ENCODE results near the gene WDR26. TPM values are rescaled to one million over a fixed set of nuclear protein-coding genes. Genes with fewer than 3 reads are reported as not detected.

The WDR26 gene
- total and polyA plus RNA-seq, 4 donors: 30.0 to 180 (median 59.3) TPM

DNA sequence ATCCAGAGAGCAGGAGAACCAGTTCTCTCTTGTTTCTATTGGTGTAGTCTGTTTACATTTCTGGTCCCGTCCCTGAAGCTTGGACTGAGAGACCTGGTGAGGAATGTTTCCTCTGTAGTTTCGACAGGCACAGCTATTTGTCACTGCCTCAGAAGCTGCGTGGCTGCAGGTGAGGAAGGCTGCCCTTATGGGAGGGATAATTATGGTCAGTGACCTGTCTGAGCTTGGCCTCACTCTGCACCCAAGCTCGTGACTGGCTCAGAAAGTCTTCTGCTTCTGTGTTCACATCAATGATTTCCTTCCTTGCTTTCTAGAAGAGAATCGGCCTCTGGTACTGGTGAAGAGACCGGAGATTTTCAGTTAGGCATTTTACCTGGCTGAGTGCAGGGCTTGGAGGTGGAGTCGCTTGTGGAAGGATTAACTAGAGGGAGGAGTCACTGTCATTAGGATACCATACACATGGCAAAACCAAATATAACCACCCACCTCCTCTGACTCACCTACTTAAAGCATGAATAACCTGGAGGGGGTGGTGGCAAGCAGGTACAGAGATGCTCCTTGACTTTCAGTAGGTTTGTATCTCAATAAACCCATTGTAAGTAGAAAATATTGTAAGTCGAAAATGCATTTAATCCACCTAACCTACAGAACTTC lies 19.9 kb upstream of the WDR26 start:
- Histone ChIP-seq H3K27me3 (ENCODE audit: control insufficient read depth in 3 of 3, insufficient read depth in 3 of 3, low read length in 2 of 3) (no peaks in the 10 kb centered on the region), H3K36me3 (ENCODE audit: control insufficient read depth in 4 of 4, insufficient read depth in 4 of 4, low read length in 4 of 4) (no peaks in the 10 kb centered on the region), H3K9me3 (ENCODE audit: control insufficient read depth in 4 of 4, insufficient read depth in 3 of 4, low read length in 3 of 4) (no peaks in the 10 kb centered on the region), H3K9ac (ENCODE audit: insufficient read depth in 1 of 2, low read length in 2 of 2) (no peak overlapping the region), H3K27ac (ENCODE audit: low read depth in 1 of 2, low read length in 1 of 2) (peak overlapping the region in 1 of 2 donors; percentile 72), H3K4me1 (ENCODE audit: control insufficient read depth in 5 of 5, insufficient read depth in 5 of 5, low read length in 5 of 5) (peaks cover 0 to 16% (median 3%) of the 10 kb centered on the region in 5 donors), H3K4me3 (no peak overlapping the region)
- TF ChIP-seq, protein P1, sequence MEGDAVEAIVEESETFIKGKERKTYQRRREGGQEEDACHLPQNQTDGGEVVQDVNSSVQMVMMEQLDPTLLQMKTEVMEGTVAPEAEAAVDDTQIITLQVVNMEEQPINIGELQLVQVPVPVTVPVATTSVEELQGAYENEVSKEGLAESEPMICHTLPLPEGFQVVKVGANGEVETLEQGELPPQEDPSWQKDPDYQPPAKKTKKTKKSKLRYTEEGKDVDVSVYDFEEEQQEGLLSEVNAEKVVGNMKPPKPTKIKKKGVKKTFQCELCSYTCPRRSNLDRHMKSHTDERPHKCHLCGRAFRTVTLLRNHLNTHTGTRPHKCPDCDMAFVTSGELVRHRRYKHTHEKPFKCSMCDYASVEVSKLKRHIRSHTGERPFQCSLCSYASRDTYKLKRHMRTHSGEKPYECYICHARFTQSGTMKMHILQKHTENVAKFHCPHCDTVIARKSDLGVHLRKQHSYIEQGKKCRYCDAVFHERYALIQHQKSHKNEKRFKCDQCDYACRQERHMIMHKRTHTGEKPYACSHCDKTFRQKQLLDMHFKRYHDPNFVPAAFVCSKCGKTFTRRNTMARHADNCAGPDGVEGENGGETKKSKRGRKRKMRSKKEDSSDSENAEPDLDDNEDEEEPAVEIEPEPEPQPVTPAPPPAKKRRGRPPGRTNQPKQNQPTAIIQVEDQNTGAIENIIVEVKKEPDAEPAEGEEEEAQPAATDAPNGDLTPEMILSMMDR (IDR thresholded peaks at IDR 0.05; ENCODE audit: control extremely low read depth, extremely low read depth): no peak
- ATAC-seq (ENCODE audit: insufficient read depth, low FRiP score) (peak; percentile 53), DNase-seq (peak in 2 of 3 donors; percentile 36 to 56)
- WGBS, 2 donors: 69 to 81% methylated on average over 8 of the region's 8 CpGs

DNA sequence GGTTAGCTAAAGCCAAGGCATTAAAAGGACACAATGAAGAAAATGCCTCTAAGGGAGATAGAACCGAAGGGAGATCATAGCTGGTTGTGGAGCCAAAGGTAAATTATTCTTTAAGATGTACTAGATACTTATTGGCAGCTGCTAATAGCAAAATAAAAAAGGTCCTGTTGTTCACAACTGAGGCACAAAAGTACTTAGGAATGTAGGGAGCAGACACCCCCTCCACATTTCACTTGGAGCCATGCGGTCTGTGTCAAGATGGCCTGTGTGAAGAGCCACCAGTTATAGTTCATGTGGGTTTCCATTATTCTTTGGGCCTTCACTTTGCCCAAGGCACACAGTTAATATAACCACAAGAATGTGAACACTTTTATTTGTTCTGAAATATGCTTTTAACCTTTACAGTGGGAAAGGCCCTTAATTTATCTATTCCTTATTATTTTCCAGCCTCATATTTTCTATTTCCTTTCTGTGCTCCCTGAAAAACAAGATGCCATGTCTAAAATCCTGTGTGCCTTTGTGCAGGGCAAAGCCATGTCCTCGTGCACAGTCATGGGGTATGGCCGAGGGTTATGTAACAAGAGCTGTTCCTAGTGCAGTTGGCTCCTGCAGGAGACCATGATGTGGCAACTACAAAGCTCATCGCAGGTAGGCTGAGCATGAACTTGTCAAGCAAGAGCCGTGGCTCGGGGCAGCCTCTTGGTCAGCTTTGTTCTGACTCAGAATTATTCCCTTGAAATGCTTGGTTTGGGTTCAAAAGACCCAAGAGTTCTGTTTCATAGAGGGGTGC lies 16.2 kb upstream of the WDR26 start:
- DNase-seq (no peak), ATAC-seq (ENCODE audit: insufficient read depth, low FRiP score) (no peak)
- Histone ChIP-seq H3K4me3 (no peak overlapping the region), H3K27ac (ENCODE audit: low read depth in 1 of 2, low read length in 1 of 2) (no peak overlapping the region), H3K4me1 (ENCODE audit: control insufficient read depth in 5 of 5, insufficient read depth in 5 of 5, low read length in 5 of 5) (peaks cover 0 to 5% (median 0%) of the 10 kb centered on the region in 5 donors), H3K9me3 (ENCODE audit: control insufficient read depth in 4 of 4, insufficient read depth in 3 of 4, low read length in 3 of 4) (no peaks in the 10 kb centered on the region), H3K36me3 (ENCODE audit: control insufficient read depth in 4 of 4, insufficient read depth in 4 of 4, low read length in 4 of 4) (no peaks in the 10 kb centered on the region), H3K27me3 (ENCODE audit: control insufficient read depth in 3 of 3, insufficient read depth in 3 of 3, low read length in 2 of 3) (no peaks in the 10 kb centered on the region), H3K9ac (ENCODE audit: insufficient read depth in 1 of 2, low read length in 2 of 2) (no peak overlapping the region)
- TF ChIP-seq, protein P1 (IDR thresholded peaks at IDR 0.05; ENCODE audit: control extremely low read depth, extremely low read depth): no peak
- WGBS, 2 donors: 82 to 83% methylated on average over 7 of the region's 7 CpGs

DNA sequence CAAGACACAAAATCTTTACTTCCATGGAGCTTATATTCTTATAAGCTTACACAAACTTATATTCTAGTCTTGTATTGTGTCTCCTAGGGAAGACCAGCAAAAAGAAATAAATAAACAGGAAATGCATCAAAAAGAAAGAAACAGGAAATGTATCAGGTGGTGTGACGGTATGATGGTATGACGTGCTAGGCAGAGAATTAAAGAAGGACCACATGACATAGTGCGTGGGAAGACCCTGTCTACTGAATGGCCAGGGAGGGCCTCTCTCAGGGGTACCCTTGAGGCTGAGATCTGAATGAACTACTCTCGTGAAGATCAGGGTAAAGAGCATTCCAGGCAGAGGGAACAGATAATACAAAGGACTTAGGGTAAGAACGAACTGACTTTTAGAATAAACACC lies 15.6 kb upstream of the WDR26 start:
- Histone ChIP-seq H3K27me3 (ENCODE audit: control insufficient read depth in 3 of 3, insufficient read depth in 3 of 3, low read length in 2 of 3) (no peaks in the 10 kb centered on the region), H3K36me3 (ENCODE audit: control insufficient read depth in 4 of 4, insufficient read depth in 4 of 4, low read length in 4 of 4) (no peaks in the 10 kb centered on the region), H3K4me3 (no peak overlapping the region), H3K9me3 (ENCODE audit: control insufficient read depth in 4 of 4, insufficient read depth in 3 of 4, low read length in 3 of 4) (no peaks in the 10 kb centered on the region), H3K27ac (ENCODE audit: low read depth in 1 of 2, low read length in 1 of 2) (no peak overlapping the region), H3K9ac (ENCODE audit: insufficient read depth in 1 of 2, low read length in 2 of 2) (no peak overlapping the region), H3K4me1 (ENCODE audit: control insufficient read depth in 5 of 5, insufficient read depth in 5 of 5, low read length in 5 of 5) (peaks cover 0 to 5% (median 0%) of the 10 kb centered on the region in 5 donors)
- DNase-seq: no peak
- ATAC-seq (ENCODE audit: insufficient read depth, low FRiP score): no peak
- TF ChIP-seq, protein P1 (IDR thresholded peaks at IDR 0.05; ENCODE audit: control extremely low read depth, extremely low read depth): no peak
- 71 to 78% methylated on average over 5 of the region's 5 CpGs for WGBS, 2 donors
